CD4-positive, alpha-beta T cell (primary cell): ENCODE data around the gene MYH7. TPM values are rescaled to one million over a fixed set of nuclear protein-coding genes. Genes with fewer than 3 reads are reported as not detected.

Experiments used
- ATAC-seq: fragments of 200-7000 bp; cut with Tn5 transposase; one replicate; pipeline ENCODE4 v1.10.0; 2022; ENCODE audit warnings: mild to moderate bottlenecking; ENCODE audit not compliant: poor library complexity
- CTCF ChIA-PET: fragments of 350-600 bp; sonication (Branson Sonifier 250); formaldehyde crosslinking; loops from one replicate; lab custom pipeline; 2021; ENCODE audit warnings: antibody characterized with exemption, inconsistent platforms; lab: Charles Lee
- POLR2A ChIA-PET: fragments of 350-600 bp; sonication (Branson Sonifier 250); formaldehyde crosslinking; loops from one replicate; lab custom pipeline; 2021; ENCODE audit warnings: antibody characterized with exemption, inconsistent platforms; lab: Charles Lee
- DNase-seq, 14 experiments: peaks; one replicate each; pipeline ENCODE4 v3.0.0-alpha.2; 2013 to 2020; ENCODE audit warnings: mixed read lengths in 2 of 14
- H3K27ac ChIP-seq, 2 donors: one replicate each; pipeline versions ENCODE4 v1.5.1 to v1.7.0; 2013; ENCODE audit warnings: low read length in 2 of 2, low read depth in 1 of 2, mild to moderate bottlenecking in 1 of 2
- H3K27me3 ChIP-seq, 2 experiments: 1 replicate in 1 of 2; 2 replicates in 1 of 2; pipeline versions ENCODE4 v1.6.1 to v1.7.0; 2013; ENCODE audit warnings: low read length in 2 of 2, control low read depth in 1 of 2, mild to moderate bottlenecking in 1 of 2, moderate library complexity in 1 of 2; ENCODE audit not compliant: insufficient read depth in 2 of 2, control insufficient read depth in 1 of 2
- H3K36me3 ChIP-seq: one replicate; pipeline ENCODE4 v1.6.1; 2013; ENCODE audit warnings: low read length, control low read depth; ENCODE audit not compliant: insufficient read depth
- H3K4me1 ChIP-seq: one replicate; pipeline ENCODE4 v1.6.1; 2013; ENCODE audit warnings: low read length, control low read depth; ENCODE audit not compliant: insufficient read depth
- H3K4me3 ChIP-seq: one replicate; pipeline ENCODE4 v1.5.1; 2013; ENCODE audit warnings: mild to moderate bottlenecking, low read length, moderate library complexity
- H3K9me3 ChIP-seq, 2 experiments: 1 replicate in 1 of 2; 2 replicates in 1 of 2; pipeline versions ENCODE4 v1.6.1 to v1.7.0; 2013; ENCODE audit warnings: low read length in 2 of 2, mild to moderate bottlenecking in 2 of 2, control low read depth in 1 of 2, moderate library complexity in 1 of 2; ENCODE audit not compliant: control insufficient read depth in 1 of 2, insufficient read depth in 1 of 2
- H3K27ac Mint-ChIP-seq: one replicate; pipeline ENCODE4 v1.8.0; 2020; ENCODE audit warnings: mixed read lengths
- H3K27me3 Mint-ChIP-seq: one replicate; pipeline ENCODE4 v1.8.0; 2021; ENCODE audit warnings: mixed read lengths
- H3K36me3 Mint-ChIP-seq: one replicate; pipeline ENCODE4 v1.8.0; 2021; ENCODE audit warnings: low read depth, mixed read lengths
- H3K4me1 Mint-ChIP-seq: one replicate; pipeline ENCODE4 v1.8.0; 2021; ENCODE audit warnings: low read depth, mixed read lengths
- H3K4me3 Mint-ChIP-seq: one replicate; pipeline ENCODE4 v1.8.0; 2020; ENCODE audit warnings: mild to moderate bottlenecking, mixed read lengths
- H3K9me3 Mint-ChIP-seq: one replicate; pipeline ENCODE4 v1.8.0; 2020; ENCODE audit warnings: mixed read lengths
- CTCF ChIP-seq: fragments of 200-600 bp; IDR thresholded peaks from one replicate; pipeline ENCODE4 v1.8.0; 2022; ENCODE audit warnings: antibody characterized with exemption, mild to moderate bottlenecking
- intact Hi-C, 2 experiments: fragments of 100-400 bp; cut with DNase I in 1 of 2; cut with micrococcal nuclease in 1 of 2; formaldehyde crosslinking; loops; one replicate each; pipeline versions ENCODE4 v1.15.1 to v1.9.0; 2023 to 2025; cut with DNase I, micrococcal nuclease
- total RNA-seq, 174 experiments: library from RNA in 2 of 174; stranded (reverse) in 2 of 174; gene quantifications; one replicate each; pipeline ENCODE4 v1.2.3 and lab custom pipeline; 2021 to 2026

The MYH7 gene
- total RNA-seq, 2 experiments from 2014 or later, result not detected

- CTCF ChIA-PET, result no interaction called here
- DNase-seq, result no peak
- ATAC-seq, result no peak
- H3K9me3 Mint-ChIP-seq, result no peaks in the 10 kb centered on the region
- H3K4me3 ChIP-seq, result no peak overlapping the region
- peaks cover 19% of the 10 kb centered on the region for H3K27me3 Mint-ChIP-seq
- peaks cover 2 to 4% of the 10 kb centered on the region in 2 experiments for H3K27me3 ChIP-seq
- H3K4me1 ChIP-seq, result no peaks in the 10 kb centered on the region
- POLR2A ChIA-PET, result no interaction called here
- no peaks in the 10 kb centered on the region for H3K9me3 ChIP-seq
- H3K36me3 ChIP-seq, result no peaks in the 10 kb centered on the region
- intact Hi-C loops, result no loop called here
- no peak overlapping the region for H3K27ac Mint-ChIP-seq
- no peak for TF ChIP-seq CTCF
- H3K27ac ChIP-seq, result no peak overlapping the region
- H3K36me3 Mint-ChIP-seq, result no peaks in the 10 kb centered on the region
- H3K4me3 Mint-ChIP-seq, result no peak overlapping the region
- no peaks in the 10 kb centered on the region for H3K4me1 Mint-ChIP-seq
Measured at GRCh38 chr14:23399591-23399990, 35.9 kb downstream of the MYH7 start.

GRCh38 chr14:23399136-23399535, 36.3 kb downstream of the MYH7 start:
- POLR2A ChIA-PET, result no interaction called here
- no peak overlapping the region for H3K27ac Mint-ChIP-seq
- Histone ChIP-seq H3K36me3 (no peaks in the 10 kb centered on the region), H3K4me1 (no peaks in the 10 kb centered on the region), H3K9me3 (no peaks in the 10 kb centered on the region), H3K4me3 (no peak overlapping the region), H3K27ac (no peak overlapping the region), H3K27me3 (peaks cover 2 to 4% of the 10 kb centered on the region in 2 experiments)
- H3K4me3 Mint-ChIP-seq, result no peak overlapping the region
- H3K9me3 Mint-ChIP-seq, result no peaks in the 10 kb centered on the region
- H3K27me3 Mint-ChIP-seq, result peaks cover 19% of the 10 kb centered on the region
- CTCF ChIA-PET, result no interaction called here
- TF ChIP-seq CTCF, result no peak
- H3K36me3 Mint-ChIP-seq, result no peaks in the 10 kb centered on the region
- ATAC-seq (no peak), DNase-seq (no peak)
- H3K4me1 Mint-ChIP-seq, result no peaks in the 10 kb centered on the region
- intact Hi-C loops, result no loop called here

- CTCF ChIA-PET, result no interaction called here
- Histone ChIP-seq H3K4me3 (no peak overlapping the region), H3K9me3 (no peaks in the 10 kb centered on the region), H3K27ac (no peak overlapping the region), H3K27me3 (peaks cover 4% of the 10 kb centered on the region in 2 experiments), H3K36me3 (no peaks in the 10 kb centered on the region), H3K4me1 (no peaks in the 10 kb centered on the region)
- Mint-ChIP-seq H3K9me3 (no peaks in the 10 kb centered on the region), H3K27me3 (peaks cover 12% of the 10 kb centered on the region), H3K27ac (no peak overlapping the region), H3K4me3 (no peak overlapping the region), H3K36me3 (no peaks in the 10 kb centered on the region), H3K4me1 (no peaks in the 10 kb centered on the region)
- DNase-seq (no peak), ATAC-seq (no peak)
- intact Hi-C loops, result no loop called here
- POLR2A ChIA-PET, result no interaction called here
- TF ChIP-seq CTCF, result no peak
Measured at GRCh38 chr14:23398348-23398747, 37.1 kb downstream of the MYH7 start.
